ENCODE measurements around the gene ZNF723. TPM values are rescaled to one million over a fixed set of nuclear protein-coding genes. Genes with fewer than 3 reads are reported as not detected.
"Not testable (repeated sequence)": the region's sequence is repeated elsewhere in the genome, so short reads cannot be mapped to it uniquely, and the experiment has no call there.

The ZNF723 gene
- total and polyA plus RNA-seq, 2 of the 4 experiments (the other 2 are of a cell fraction): not detected

DNA sequence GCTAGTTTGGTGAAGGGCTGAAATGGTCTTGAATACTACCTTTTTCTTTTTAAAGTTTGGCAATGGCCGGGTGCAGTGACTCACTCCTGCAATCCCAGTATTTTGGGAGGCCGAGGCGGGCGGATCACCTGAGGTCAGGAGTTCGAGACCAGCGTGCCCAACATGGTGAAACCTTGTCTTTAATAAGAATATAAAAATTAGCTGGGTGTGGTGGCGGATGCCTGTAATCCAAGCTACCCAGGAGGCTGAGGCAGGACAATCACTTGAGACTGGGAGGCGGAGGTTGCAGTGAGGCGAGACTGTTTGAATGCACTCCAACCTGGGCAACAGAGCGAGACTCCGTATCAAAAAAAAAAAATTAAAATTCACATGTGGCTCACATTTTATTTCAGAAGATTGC lies 880 bp upstream of the ZNF723 start:
- no peak overlapping the region for H4K91ac ChIP-seq (ENCODE audit: insufficient read depth, low read depth, low read length)
- no peak overlapping the region for H2AK5ac ChIP-seq (ENCODE audit: low read depth, low read length)
- in situ Hi-C loops (cut with MboI; ENCODE audit: low sequenced_read_pairs) (no loop called here), intact Hi-C loops (cut with micrococcal nuclease) (no loop called here), dilution Hi-C loops (cut with HindIII; ENCODE audit: low sequenced_read_pairs, unreplicated experiment) (no loop called here)
- no peak overlapping the region for H2AK9ac ChIP-seq (replicated peaks; ENCODE audit: low read depth, low read length, poor library complexity)
- no peak overlapping the region for H3K9ac ChIP-seq (ENCODE audit: low read depth, low read length)
- H3K36me3 ChIP-seq (ENCODE audit: control insufficient read depth, insufficient read depth, low read length): no peaks in the 10 kb centered on the region
- peaks cover 29% of the 10 kb centered on the region for H3K9me3 ChIP-seq (ENCODE audit: control insufficient read depth, insufficient read depth, low read length)
- H3K14ac ChIP-seq (replicated peaks; ENCODE audit: low read depth, low read length): no peak overlapping the region
- ChIA-PET CTCF (no interaction called here), POLR2A (ENCODE audit: unreplicated experiment) (no interaction called here)
- no peak overlapping the region for H3K4ac ChIP-seq (ENCODE audit: low read depth, low read length)
- H4K5ac ChIP-seq (ENCODE audit: low read depth, low read length): no peak overlapping the region
- no peak overlapping the region for H3K4me3 ChIP-seq (ENCODE audit: insufficient read depth, low read depth, low read length)
- no peak overlapping the region for H3K27ac ChIP-seq (ENCODE audit: insufficient read depth, low read length)
- no peak overlapping the region for H2BK120ac ChIP-seq (ENCODE audit: low read depth, low read length)
- no peak overlapping the region for H2BK20ac ChIP-seq (ENCODE audit: low read depth, low read length)
- no peaks in the 10 kb centered on the region for H4K20me1 ChIP-seq (ENCODE audit: insufficient read depth, low read length)
- BruUV-seq (replicated peaks): no TSS peak
- H4K8ac ChIP-seq (ENCODE audit: low read depth in 2 of 2, low read length in 2 of 2): no peak overlapping the region
- no peak overlapping the region for H3K23ac ChIP-seq (ENCODE audit: low read depth, low read length)
- no peaks in the 10 kb centered on the region for H3K27me3 ChIP-seq (ENCODE audit: control insufficient read depth, insufficient read depth, low read length)
- TF ChIP-seq NFE2L2 (IDR thresholded peaks at IDR 0.05; ENCODE audit: low read depth, low read length) (no peak), CHD1 (IDR thresholded peaks at IDR 0.05; ENCODE audit: low read depth, low read length) (no peak)
- no peak overlapping the region for H3K18ac ChIP-seq (ENCODE audit: low read depth, low read length)
- H2BK5ac ChIP-seq (ENCODE audit: low read depth, low read length, poor library complexity, severe bottlenecking): no peak overlapping the region
- no peaks in the 10 kb centered on the region for H3K79me1 ChIP-seq (ENCODE audit: low read depth in 1 of 2, low read length in 2 of 2)
- no peak overlapping the region for H2BK15ac ChIP-seq (ENCODE audit: low read depth, low read length)
- WGBS, 2 experiments (ENCODE audit: extremely low coverage in 2 of 2, insufficient read length in 1 of 2): 77% methylated on average over 5 of the region's 11 CpGs; no CpG with 5 or more reads in 1 of the 2 experiments
- H3K56ac ChIP-seq (ENCODE audit: extremely low read depth, insufficient read depth, low read length): no peak overlapping the region
- H2AFZ ChIP-seq (replicated peaks; ENCODE audit: low read length, poor library complexity): no peak overlapping the region
- DNase-seq (no peak), ATAC-seq (ENCODE audit: low read depth) (no peak)
- no peaks in the 10 kb centered on the region for H3K4me1 ChIP-seq (ENCODE audit: control insufficient read depth, insufficient read depth, low read length)
- H3K9me1 ChIP-seq (ENCODE audit: insufficient read depth, low read length): no peaks in the 10 kb centered on the region
- H3K4me2 ChIP-seq (ENCODE audit: low read depth, low read length): no peak overlapping the region

DNA sequence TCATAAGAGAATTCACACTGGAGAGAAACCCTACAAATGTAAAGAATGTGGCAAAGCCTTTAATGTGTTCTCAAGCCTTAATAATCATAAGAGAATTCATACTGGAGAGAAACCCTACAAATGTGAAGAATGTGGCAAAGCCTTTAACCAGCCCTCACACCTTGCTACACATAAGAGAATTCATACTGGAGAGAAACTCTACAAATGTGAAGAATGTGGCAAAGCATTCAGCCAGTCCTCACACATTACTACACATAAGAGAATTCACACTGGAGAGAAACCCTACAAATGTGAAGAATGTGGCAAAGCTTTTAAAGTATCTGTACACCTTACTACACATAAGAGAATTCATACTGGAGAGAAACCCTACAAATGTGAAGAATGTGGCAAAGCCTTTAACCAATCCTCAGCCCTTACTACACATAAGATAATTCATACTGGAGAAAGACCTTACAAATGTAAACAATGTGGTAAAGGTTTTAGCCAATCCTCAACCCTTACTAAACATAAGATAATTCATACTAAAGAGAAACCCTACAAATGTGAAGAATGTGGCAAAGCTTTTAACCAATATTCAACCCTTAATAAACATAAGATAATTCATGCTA lies 25.7 kb downstream of the ZNF723 start:
- not testable (repeated sequence) for H3K27me3 ChIP-seq (ENCODE audit: control insufficient read depth, insufficient read depth, low read length)

More for the DNA sequence above, 25.7 kb downstream of the ZNF723 start:
- in situ Hi-C loops (cut with MboI; ENCODE audit: low sequenced_read_pairs); dilution Hi-C loops (cut with HindIII; ENCODE audit: low sequenced_read_pairs, unreplicated experiment); H3K4ac ChIP-seq (ENCODE audit: low read depth, low read length); H3K79me1 ChIP-seq (ENCODE audit: low read depth in 1 of 2, low read length in 2 of 2); POLR2A ChIA-PET (ENCODE audit: unreplicated experiment); H2BK5ac ChIP-seq (ENCODE audit: low read depth, low read length, poor library complexity, severe bottlenecking); H4K5ac ChIP-seq (ENCODE audit: low read depth, low read length); H2BK20ac ChIP-seq (ENCODE audit: low read depth, low read length); H2BK120ac ChIP-seq (ENCODE audit: low read depth, low read length); CTCF ChIA-PET; intact Hi-C loops (cut with micrococcal nuclease); H3K18ac ChIP-seq (ENCODE audit: low read depth, low read length); H3K27ac ChIP-seq (ENCODE audit: insufficient read depth, low read length); H3K56ac ChIP-seq (ENCODE audit: extremely low read depth, insufficient read depth, low read length); H2AFZ ChIP-seq (replicated peaks; ENCODE audit: low read length, poor library complexity); H2AK9ac ChIP-seq (replicated peaks; ENCODE audit: low read depth, low read length, poor library complexity); H3K36me3 ChIP-seq (ENCODE audit: control insufficient read depth, insufficient read depth, low read length); H4K91ac ChIP-seq (ENCODE audit: insufficient read depth, low read depth, low read length); H3K14ac ChIP-seq (replicated peaks; ENCODE audit: low read depth, low read length); H3K23ac ChIP-seq (ENCODE audit: low read depth, low read length); H3K4me3 ChIP-seq (ENCODE audit: insufficient read depth, low read depth, low read length); DNase-seq; ATAC-seq (ENCODE audit: low read depth); BruUV-seq (replicated peaks); H3K9ac ChIP-seq (ENCODE audit: low read depth, low read length); H2AK5ac ChIP-seq (ENCODE audit: low read depth, low read length); H2BK15ac ChIP-seq (ENCODE audit: low read depth, low read length); H4K8ac ChIP-seq (ENCODE audit: low read depth in 2 of 2, low read length in 2 of 2); H4K20me1 ChIP-seq (ENCODE audit: insufficient read depth, low read length); H3K4me1 ChIP-seq (ENCODE audit: control insufficient read depth, insufficient read depth, low read length); H3K4me2 ChIP-seq (ENCODE audit: low read depth, low read length); H3K9me1 ChIP-seq (ENCODE audit: insufficient read depth, low read length): not testable (repeated sequence)
- peaks cover 22% of the 10 kb centered on the region for H3K9me3 ChIP-seq (ENCODE audit: control insufficient read depth, insufficient read depth, low read length)
